ENCODE measurements around the gene PLA2G4F.

PLA2G4F gene

GRCh38 chr15:42148808-42149492, 7.5 kb downstream of the PLA2G4F start:
- H3K9me3 Mint-ChIP-seq: no peaks in the 10 kb centered on the region
- H3K36me3 Mint-ChIP-seq (ENCODE audit: low read depth): no peaks in the 10 kb centered on the region
- no peak for DNase-seq (ENCODE audit: low spot score)
- H3K4me1 Mint-ChIP-seq (ENCODE audit: low read depth): no peaks in the 10 kb centered on the region
- H3K27me3 Mint-ChIP-seq (ENCODE audit: low read depth): no peaks in the 10 kb centered on the region
- H3K27ac Mint-ChIP-seq: no peak overlapping the region
- no peak overlapping the region for H3K4me3 Mint-ChIP-seq

- H3K9me3 Mint-ChIP-seq: no peaks in the 10 kb centered on the region
- H3K4me1 Mint-ChIP-seq (ENCODE audit: low read depth): no peaks in the 10 kb centered on the region
- H3K36me3 Mint-ChIP-seq (ENCODE audit: low read depth): no peaks in the 10 kb centered on the region
- H3K27me3 Mint-ChIP-seq (ENCODE audit: low read depth): no peaks in the 10 kb centered on the region
- H3K4me3 Mint-ChIP-seq: no peak overlapping the region
- H3K27ac Mint-ChIP-seq: no peak overlapping the region
- DNase-seq (ENCODE audit: low spot score): no peak
Observed at GRCh38 chr15:42147431-42147735, 9.1 kb downstream of the PLA2G4F start.

GRCh38 chr15:42146551-42147430, 9.6 kb downstream of the PLA2G4F start:
- DNase-seq (ENCODE audit: low spot score): no peak
- H3K4me3 Mint-ChIP-seq: no peak overlapping the region
- no peaks in the 10 kb centered on the region for H3K27me3 Mint-ChIP-seq (ENCODE audit: low read depth)
- H3K9me3 Mint-ChIP-seq: no peaks in the 10 kb centered on the region
- no peak overlapping the region for H3K27ac Mint-ChIP-seq
- no peaks in the 10 kb centered on the region for H3K36me3 Mint-ChIP-seq (ENCODE audit: low read depth)
- no peaks in the 10 kb centered on the region for H3K4me1 Mint-ChIP-seq (ENCODE audit: low read depth)

GRCh38 chr15:42145546-42146455, 10.6 kb downstream of the PLA2G4F start:
- Mint-ChIP-seq H3K27ac (no peak overlapping the region), H3K27me3 (ENCODE audit: low read depth) (no peaks in the 10 kb centered on the region)

GRCh38 chr15:42144841-42145375, 11.5 kb downstream of the PLA2G4F start:
- no peaks in the 10 kb centered on the region for H3K36me3 Mint-ChIP-seq (ENCODE audit: low read depth)
- H3K4me3 Mint-ChIP-seq: no peak overlapping the region
- no peak for DNase-seq (ENCODE audit: low spot score)
- no peaks in the 10 kb centered on the region for H3K4me1 Mint-ChIP-seq (ENCODE audit: low read depth)
- H3K27ac Mint-ChIP-seq: no peak overlapping the region
- no peaks in the 10 kb centered on the region for H3K9me3 Mint-ChIP-seq
- H3K27me3 Mint-ChIP-seq (ENCODE audit: low read depth): no peaks in the 10 kb centered on the region

More at GRCh38 chr15:42145546-42146455, 10.6 kb downstream of the PLA2G4F start:
- Mint-ChIP-seq H3K4me1 (ENCODE audit: low read depth) (no peaks in the 10 kb centered on the region), H3K4me3 (no peak overlapping the region), H3K36me3 (ENCODE audit: low read depth) (no peaks in the 10 kb centered on the region), H3K9me3 (no peaks in the 10 kb centered on the region)
- DNase-seq (ENCODE audit: low spot score): no peak

GRCh38 chr15:42143866-42144625, 12.4 kb downstream of the PLA2G4F start:
- Mint-ChIP-seq H3K9me3 (no peaks in the 10 kb centered on the region), H3K4me3 (no peak overlapping the region), H3K36me3 (ENCODE audit: low read depth) (no peaks in the 10 kb centered on the region), H3K27ac (no peak overlapping the region), H3K4me1 (ENCODE audit: low read depth) (no peaks in the 10 kb centered on the region), H3K27me3 (ENCODE audit: low read depth) (no peaks in the 10 kb centered on the region)
- no peak for DNase-seq (ENCODE audit: low spot score)

- Mint-ChIP-seq H3K27me3 (ENCODE audit: low read depth) (no peaks in the 10 kb centered on the region), H3K36me3 (ENCODE audit: low read depth) (no peaks in the 10 kb centered on the region), H3K4me3 (no peak overlapping the region), H3K27ac (no peak overlapping the region), H3K4me1 (ENCODE audit: low read depth) (no peaks in the 10 kb centered on the region), H3K9me3 (no peaks in the 10 kb centered on the region)
- no peak for DNase-seq (ENCODE audit: low spot score)
Observed at GRCh38 chr15:42143356-42143755, 13.1 kb downstream of the PLA2G4F start.

- no peaks in the 10 kb centered on the region for H3K4me1 Mint-ChIP-seq (ENCODE audit: low read depth)
- H3K4me3 Mint-ChIP-seq: no peak overlapping the region
- no peak for DNase-seq (ENCODE audit: low spot score)
- no peak overlapping the region for H3K27ac Mint-ChIP-seq
- H3K9me3 Mint-ChIP-seq: no peaks in the 10 kb centered on the region
- H3K36me3 Mint-ChIP-seq (ENCODE audit: low read depth): no peaks in the 10 kb centered on the region
- H3K27me3 Mint-ChIP-seq (ENCODE audit: low read depth): no peaks in the 10 kb centered on the region
Observed at GRCh38 chr15:42141795-42142667, 14.4 kb downstream of the PLA2G4F start.

- H3K27ac Mint-ChIP-seq: no peak overlapping the region
- no peak overlapping the region for H3K4me3 Mint-ChIP-seq
- no peaks in the 10 kb centered on the region for H3K27me3 Mint-ChIP-seq (ENCODE audit: low read depth)
- H3K36me3 Mint-ChIP-seq (ENCODE audit: low read depth): no peaks in the 10 kb centered on the region
- DNase-seq (ENCODE audit: low spot score): no peak
- H3K9me3 Mint-ChIP-seq: no peaks in the 10 kb centered on the region
- no peaks in the 10 kb centered on the region for H3K4me1 Mint-ChIP-seq (ENCODE audit: low read depth)
Observed at GRCh38 chr15:42141246-42141645, 15.2 kb downstream of the PLA2G4F start.

- Mint-ChIP-seq H3K27me3 (ENCODE audit: low read depth) (no peaks in the 10 kb centered on the region), H3K27ac (no peak overlapping the region)
Observed at GRCh38 chr15:42140383-42141070, 15.9 kb downstream of the PLA2G4F start.

GRCh38 chr15:42139596-42139995, 16.8 kb downstream of the PLA2G4F start:
- no peaks in the 10 kb centered on the region for H3K27me3 Mint-ChIP-seq (ENCODE audit: low read depth)
- no peaks in the 10 kb centered on the region for H3K36me3 Mint-ChIP-seq (ENCODE audit: low read depth)
- no peaks in the 10 kb centered on the region for H3K9me3 Mint-ChIP-seq
- H3K4me1 Mint-ChIP-seq (ENCODE audit: low read depth): no peaks in the 10 kb centered on the region
- no peak overlapping the region for H3K4me3 Mint-ChIP-seq
- no peak for DNase-seq (ENCODE audit: low spot score)
- H3K27ac Mint-ChIP-seq: no peak overlapping the region

More at GRCh38 chr15:42140383-42141070, 15.9 kb downstream of the PLA2G4F start:
- no peak for DNase-seq (ENCODE audit: low spot score)
- no peak overlapping the region for H3K4me3 Mint-ChIP-seq
- no peaks in the 10 kb centered on the region for H3K4me1 Mint-ChIP-seq (ENCODE audit: low read depth)
- H3K9me3 Mint-ChIP-seq: no peaks in the 10 kb centered on the region
- no peaks in the 10 kb centered on the region for H3K36me3 Mint-ChIP-seq (ENCODE audit: low read depth)

GRCh38 chr15:42138968-42139386, 17.5 kb downstream of the PLA2G4F start:
- H3K27me3 Mint-ChIP-seq (ENCODE audit: low read depth): peaks cover under 1% of the 10 kb centered on the region
- no peak for DNase-seq (ENCODE audit: low spot score)
- no peaks in the 10 kb centered on the region for H3K36me3 Mint-ChIP-seq (ENCODE audit: low read depth)

More at GRCh38 chr15:42138968-42139386, 17.5 kb downstream of the PLA2G4F start:
- no peaks in the 10 kb centered on the region for H3K9me3 Mint-ChIP-seq
- no peak overlapping the region for H3K4me3 Mint-ChIP-seq
- no peaks in the 10 kb centered on the region for H3K4me1 Mint-ChIP-seq (ENCODE audit: low read depth)
- no peak overlapping the region for H3K27ac Mint-ChIP-seq
